Prostate gland (tissue), 2 donors: ENCODE results near the gene POLE.

ENCODE experiments used
- CTCF ChIP-seq, 4 experiments: fragments of 200-600 bp in 2 of 4; fragments of 450-650 bp in 2 of 4; sonication (generic) in 2 of 4; IDR thresholded peaks; 1 replicate in 3 of 4; 2 replicates in 1 of 4; pipeline ENCODE4 v1.5.1; 2016 to 2019; ENCODE audit warnings: antibody characterized with exemption in 4 of 4, mild to moderate bottlenecking in 2 of 4, moderate library complexity in 2 of 4
- POLR2AphosphoS5 ChIP-seq: sonication (generic); formaldehyde crosslinking; IDR thresholded peaks from one replicate; pipeline ENCODE4 v1.6.1; 2017; ENCODE audit warnings: antibody characterized with exemption

GRCh38 chr12:132723764-132724140 lies 36.6 kb upstream of the POLE start:
- no peak for TF ChIP-seq CTCF (IDR thresholded peaks at IDR 0.05)
- no peak for TF ChIP-seq POLR2AphosphoS5
